A549 (cell line): Measurements from ENCODE around the gene CD8B. TPM values are rescaled to one million over a fixed set of nuclear protein-coding genes. Genes with fewer than 3 reads are reported as not detected.

Experiments
- ATAC-seq, 2 experiments: fragments of 200-7000 bp in 1 of 2; fragments of >200 bp in 1 of 2; cut with Nextera tagmentation in 1 of 2; cut with Tn5 transposase in 1 of 2; 3 replicates each; pipeline versions ENCODE4 v1.8.0 to v1.9.1; 2018 to 2020; ENCODE audit warnings: mild to moderate bottlenecking in 1 of 2, moderate library complexity in 1 of 2
- CTCF ChIA-PET: fragments of 300-600 bp; sonication (Branson Sonifier 250); formaldehyde crosslinking; extraction: SDS; loops from one replicate; lab custom pipeline; 2021; ENCODE audit warnings: antibody characterized with exemption, inconsistent platforms; lab: Yijun Ruan, JAX
- POLR2A ChIA-PET: fragments of 350-600 bp; formaldehyde crosslinking; extraction: SDS; loops from one replicate; lab custom pipeline; 2021; ENCODE audit warnings: antibody characterized with exemption, inconsistent platforms; lab: Yijun Ruan, JAX
- DNase-seq, 2 experiments: peaks; one replicate each; pipeline versions ENCODE4 v3.0.0 to v3.0.0-alpha.2; 2011 to 2016; ENCODE audit warnings: low read depth in 1 of 2, low spot score in 1 of 2
- FAIRE-seq: peaks from 2 replicates; lab custom pipeline; 2011; peaks lifted over from hg19 to GRCh38; lab: Jason Lieb, UNC
- H3K27ac ChIP-seq, 2 experiments: fragments of >200 bp; sonication (Bioruptor Twin); formaldehyde crosslinking; 3 replicates each; pipeline ENCODE4 v1.5.1; 2016 to 2017
- H3K4me1 ChIP-seq: fragments of >200 bp; sonication (Bioruptor Twin); formaldehyde crosslinking; 3 replicates; pipeline ENCODE4 v1.6.1; 2016
- H3K4me2 ChIP-seq: fragments of >200 bp; sonication (Bioruptor Twin); formaldehyde crosslinking; 3 replicates; pipeline ENCODE4 v1.6.1; 2016
- H3K4me3 ChIP-seq: fragments of >200 bp; sonication (Bioruptor Twin); formaldehyde crosslinking; 3 replicates; pipeline ENCODE4 v1.5.1; 2016
- H3K9me3 ChIP-seq: fragments of >200 bp; sonication (Bioruptor Twin); formaldehyde crosslinking; 3 replicates; pipeline ENCODE4 v1.6.1; 2016
- CBX2 ChIP-seq: fragments of 200-600 bp; sonication (generic); IDR thresholded peaks from 2 replicates; pipeline ENCODE4 v1.6.1; 2016; ENCODE audit warnings: low read depth, mild to moderate bottlenecking, borderline replicate concordance
- CEBPB ChIP-seq, 2 experiments: fragments of >200 bp in 1 of 2; sonication (Bioruptor Twin) in 1 of 2; formaldehyde crosslinking in 1 of 2; IDR thresholded peaks; 2 replicates each; pipeline ENCODE4 v1.6.1; 2012 to 2016
- CTCF ChIP-seq: fragments of >200 bp; sonication (Bioruptor Twin); formaldehyde crosslinking; IDR thresholded peaks from 3 replicates; pipeline ENCODE4 v1.5.1; 2016
- E2F6 ChIP-seq: IDR thresholded peaks from 2 replicates; pipeline ENCODE4 v1.6.1; 2012; ENCODE audit warnings: low read depth, borderline replicate concordance
- ELK1 ChIP-seq: fragments of 150-350 bp; IDR thresholded peaks from 2 replicates; pipeline ENCODE4 v1.6.1; 2014; ENCODE audit warnings: low read depth, mild to moderate bottlenecking, low read length
- ESRRA ChIP-seq: fragments of 150-350 bp; IDR thresholded peaks from 2 replicates; pipeline ENCODE4 v1.6.1; 2014; ENCODE audit warnings: mild to moderate bottlenecking, low read length, borderline replicate concordance
- FOSB ChIP-seq: fragments of 250-450 bp; sonication (Bioruptor Pico); IDR thresholded peaks from 2 replicates; pipeline ENCODE4 v1.5.0; 2020; ENCODE audit warnings: mild to moderate bottlenecking, moderate library complexity
- FOSL2 ChIP-seq, 2 experiments: fragments of 450-650 bp in 1 of 2; fragments of >200 bp in 1 of 2; sonication (Bioruptor Twin) in 1 of 2; formaldehyde crosslinking; IDR thresholded peaks; 2 replicates each; pipeline versions ENCODE4 v1.5.0 to v1.6.1; 2016 to 2020; ENCODE audit warnings: mild to moderate bottlenecking in 1 of 2, moderate library complexity in 1 of 2
- HEYL ChIP-seq: fragments of 250-450 bp; sonication (Bioruptor Pico); IDR thresholded peaks from 2 replicates; pipeline ENCODE4 v1.8.0; 2021; ENCODE audit warnings: mild to moderate bottlenecking, moderate library complexity
- HMGXB4 ChIP-seq: fragments of 250-450 bp; sonication (Bioruptor Pico); IDR thresholded peaks from 2 replicates; pipeline ENCODE4 v1.5.0; 2021; ENCODE audit warnings: mild to moderate bottlenecking, moderate library complexity, borderline replicate concordance
- HOXA7 ChIP-seq: fragments of 250-450 bp; sonication (Bioruptor Pico); IDR thresholded peaks from 2 replicates; pipeline ENCODE4 v1.5.0; 2020; ENCODE audit warnings: mild to moderate bottlenecking, moderate library complexity
- HOXB5 ChIP-seq: fragments of 250-450 bp; sonication (Bioruptor Pico); IDR thresholded peaks from 2 replicates; pipeline ENCODE4 v1.5.0; 2020; ENCODE audit warnings: mild to moderate bottlenecking, moderate library complexity
- JUN ChIP-seq, 2 experiments: fragments of >200 bp; sonication (Bioruptor Twin); formaldehyde crosslinking; IDR thresholded peaks; 2 replicates in 1 of 2; 3 replicates in 1 of 2; pipeline ENCODE4 v1.6.1; 2016 to 2017
- KDM1A ChIP-seq: fragments of 200-600 bp; sonication (generic); IDR thresholded peaks from 2 replicates; pipeline ENCODE4 v1.6.1; 2016; ENCODE audit warnings: low read depth, mild to moderate bottlenecking
- MAFK ChIP-seq: fragments of 450-650 bp; IDR thresholded peaks from 2 replicates; pipeline ENCODE4 v1.6.1; 2014; ENCODE audit not compliant: partially characterized antibody
- MAX ChIP-seq: IDR thresholded peaks from 2 replicates; pipeline ENCODE4 v1.6.1; 2012
- NFE2L2 ChIP-seq: fragments of 150-350 bp; conservative IDR thresholded peaks from 2 replicates; pipeline ENCODE4 v1.6.1; 2014; ENCODE audit warnings: low read length
- NPAS2 ChIP-seq: fragments of 250-450 bp; sonication (Bioruptor Pico); IDR thresholded peaks from 2 replicates; pipeline ENCODE4 v1.8.0; 2022; ENCODE audit warnings: mild to moderate bottlenecking, moderate library complexity, borderline replicate concordance
- PHF8 ChIP-seq: fragments of 200-600 bp; sonication (generic); IDR thresholded peaks from 2 replicates; pipeline ENCODE4 v1.6.1; 2016; ENCODE audit warnings: low read depth, mild to moderate bottlenecking, antibody characterized with exemption, moderate library complexity, borderline replicate concordance
- POLR2A ChIP-seq: IDR thresholded peaks from 2 replicates; pipeline ENCODE4 v1.6.1; 2012; ENCODE audit warnings: mild to moderate bottlenecking, low read length
- POLR2AphosphoS2 ChIP-seq: conservative IDR thresholded peaks from 2 replicates; pipeline ENCODE4 v1.6.1; 2012; ENCODE audit warnings: low read length, improper control_type of control experiment, inconsistent platforms
- RAD21 ChIP-seq, 2 experiments: fragments of >200 bp in 1 of 2; sonication (Bioruptor Twin) in 1 of 2; formaldehyde crosslinking in 1 of 2; IDR thresholded peaks in 1 of 2; conservative IDR thresholded peaks in 1 of 2; 2 replicates in 1 of 2; 3 replicates in 1 of 2; pipeline ENCODE4 v1.6.1; 2012 to 2018; ENCODE audit warnings: inconsistent platforms in 1 of 2
- RNF2 ChIP-seq: fragments of 200-600 bp; sonication (generic); IDR thresholded peaks from 2 replicates; pipeline ENCODE4 v1.6.1; 2016; ENCODE audit warnings: low read depth, mild to moderate bottlenecking, antibody characterized with exemption, moderate library complexity, borderline replicate concordance
- ZFP36 ChIP-seq: fragments of 450-650 bp; IDR thresholded peaks from 2 replicates; pipeline ENCODE4 v1.6.1; 2014; ENCODE audit warnings: borderline replicate concordance; ENCODE audit not compliant: partially characterized antibody
- ZNF302 ChIP-seq: fragments of 250-450 bp; sonication (Bioruptor Pico); IDR thresholded peaks from 2 replicates; pipeline ENCODE4 v1.9.0; 2021; ENCODE audit warnings: inconsistent platforms, mild to moderate bottlenecking, moderate library complexity
- ZSCAN20 ChIP-seq: fragments of 250-450 bp; sonication (Bioruptor Pico); IDR thresholded peaks from 2 replicates; pipeline ENCODE4 v1.8.0; 2022; ENCODE audit warnings: mild to moderate bottlenecking, moderate library complexity
- WGBS: methylation state at CpG from one replicate; pipeline ENCODE4 v1.1.6; 2017; ENCODE audit errors: missing lambda C conversion rate; 5-methylcytosine and 5-hydroxymethylcytosine counted together
- polyA plus RNA-seq, 4 experiments: library from polyadenylated mRNA; depleted of rRNA in 3 of 4; stranded (reverse); fragments of >200 nt; fragmentation: RNase III in 1 of 4; extraction: RNeasy Plus Mini Kit Qiagen cat#74134 plus additional on column Dnase treatment in 1 of 4; gene quantifications; 2 replicates in 3 of 4; 3 replicates in 1 of 4; pipeline ENCODE4 v1.2.3, GENCODE V29; 2011 to 2017

Gene CD8B
- polyA plus RNA-seq, 2 of the 4 experiments (the other 2 are of a cell fraction): not detected

- TF ChIP-seq KDM1A: no peak
- TF ChIP-seq HOXB5 (CRISPR knock-in tag): no peak
- no peak for TF ChIP-seq HOXA7 (CRISPR knock-in tag)
- TF ChIP-seq MAX: no peak
- no peak for TF ChIP-seq CBX2
- no peak for TF ChIP-seq POLR2A
- TF ChIP-seq FOSB (CRISPR knock-in tag): no peak
- no peak for TF ChIP-seq FOSL2 (IDR thresholded peaks at IDR 0.05)
- TF ChIP-seq FOSL2 (CRISPR knock-in tag; IDR thresholded peaks at IDR 0.05): no peak
- no peak for TF ChIP-seq E2F6
- TF ChIP-seq NFE2L2: no peak
- no peak for TF ChIP-seq ZFP36
- TF ChIP-seq ZSCAN20 (CRISPR knock-in tag): no peak
- no peak for TF ChIP-seq CEBPB (IDR thresholded peaks at IDR 0.05)
These were observed 42.7 kb downstream of the CD8B start (continued) for GRCh38 chr2:86818957-86819356.

GRCh38 chr2:86818114-86818801 is 43.4 kb downstream of the CD8B start:
- ChIA-PET CTCF (interaction anchor here (1.1 to 1.2 kb wide), 2 partner anchors 10 kb away, joined by 5 to 9 read pairs; no protein-coding TSS in a partner anchor), POLR2A (interaction anchor here (0.6 kb wide), 1 partner anchor 14 kb away, joined by 4 read pairs; no protein-coding TSS in a partner anchor)
- H3K4me2 ChIP-seq: no peak overlapping the region
- peaks cover 5% of the 10 kb centered on the region; the same call in 1 of the 3 replicates for H3K4me1 ChIP-seq
- no peak overlapping the region for H3K4me3 ChIP-seq
- H3K27ac ChIP-seq: no peak overlapping the region
- ATAC-seq (no peak), FAIRE-seq (no peak)
- no peak for TF ChIP-seq ESRRA
- no peak for TF ChIP-seq ELK1
- TF ChIP-seq HEYL (CRISPR knock-in tag): no peak
- no peak for TF ChIP-seq KDM1A
- TF ChIP-seq PHF8: no peak
- TF ChIP-seq POLR2AphosphoS2: no peak
- TF ChIP-seq, all 56 proteins: peak for 0
- WGBS: 74% methylated on average over 4 of the region's 4 CpGs
- H3K9me3 ChIP-seq: peaks cover 9% of the 10 kb centered on the region; the same call in 2 of the 3 replicates
- DNase-seq: no peak

GRCh38 chr2:86815611-86816010 is 46.1 kb downstream of the CD8B start:
- peaks cover 5% of the 10 kb centered on the region; the same call in 1 of the 3 replicates for H3K4me1 ChIP-seq
- CTCF ChIA-PET: interaction anchor here (1.0 to 2.2 kb wide), 2 partner anchors 8 to 9 kb away, joined by 4 to 6 read pairs; no protein-coding TSS in a partner anchor
- no peak for TF ChIP-seq RAD21 (conservative IDR thresholded peaks at IDR 0.05 in 1 of 2, IDR thresholded peaks at IDR 0.05 in 1 of 2)
- TF ChIP-seq ZNF302 (CRISPR knock-in tag): no peak
- no peak for TF ChIP-seq CTCF
- TF ChIP-seq HMGXB4 (CRISPR knock-in tag): no peak
- TF ChIP-seq FOSL2 (IDR thresholded peaks at IDR 0.05): no peak
- TF ChIP-seq FOSL2 (CRISPR knock-in tag; IDR thresholded peaks at IDR 0.05): no peak
- TF ChIP-seq MAFK: no peak
- no peak for TF ChIP-seq RNF2
- no peak for TF ChIP-seq POLR2A
- no peak for TF ChIP-seq CEBPB (IDR thresholded peaks at IDR 0.05)
- TF ChIP-seq PHF8: no peak
- no peak for TF ChIP-seq JUN (IDR thresholded peaks at IDR 0.05)
- TF ChIP-seq HOXB5 (CRISPR knock-in tag): no peak
- TF ChIP-seq NPAS2 (CRISPR knock-in tag): no peak
- DNase-seq (no peak), ATAC-seq (no peak), FAIRE-seq (no peak)
- WGBS: 7% methylated on average over 1 of the region's 1 CpG
- H3K4me2 ChIP-seq: no peak overlapping the region
- no peak overlapping the region for H3K27ac ChIP-seq
- no peaks in the 10 kb centered on the region for H3K9me3 ChIP-seq
- POLR2A ChIA-PET: no interaction called here
- no peak overlapping the region for H3K4me3 ChIP-seq
